Mammary epithelial cell (primary cell): Measurements from ENCODE around the gene ADCY4.

Experiments
- EZH2 ChIP-seq: IDR thresholded peaks from 2 replicates; pipeline ENCODE4 v1.6.1; 2012; ENCODE audit warnings: low read length, inconsistent platforms, borderline replicate concordance
- TF ChIP-seq, protein P1 (sequence below), 2 donors: IDR thresholded peaks in 1 of 2; conservative IDR thresholded peaks in 1 of 2; 2 replicates each; pipeline ENCODE4 v1.5.1; 2011 to 2012; ENCODE audit warnings: inconsistent platforms in 2 of 2, low read length in 2 of 2, mild to moderate bottlenecking in 2 of 2, control low read depth in 1 of 2, low read depth in 1 of 2; ENCODE audit not compliant: insufficient read depth in 1 of 2; ENCODE audit errors: extremely low read depth in 1 of 2

DNA sequence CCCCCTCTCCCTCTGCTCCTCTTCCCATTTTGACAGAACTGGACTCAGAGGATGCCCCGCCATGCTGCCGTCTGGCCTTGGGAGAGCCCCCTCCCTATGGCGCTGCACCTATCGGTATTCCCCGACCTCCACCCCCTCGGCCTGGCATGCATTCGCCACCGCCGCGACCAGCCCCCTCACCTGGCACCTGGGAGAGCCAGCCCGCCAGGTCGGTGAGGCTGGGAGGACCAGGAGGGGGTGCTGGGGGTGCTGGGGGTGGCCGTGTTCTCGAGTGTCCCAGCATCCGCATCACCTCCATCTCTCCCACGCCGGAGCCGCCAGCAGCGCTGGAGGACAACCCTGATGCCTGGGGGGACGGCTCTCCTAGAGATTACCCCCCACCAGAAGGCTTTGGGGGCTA lies 34.6 kb upstream of the ADCY4 start:
- TF ChIP-seq, protein P1, sequence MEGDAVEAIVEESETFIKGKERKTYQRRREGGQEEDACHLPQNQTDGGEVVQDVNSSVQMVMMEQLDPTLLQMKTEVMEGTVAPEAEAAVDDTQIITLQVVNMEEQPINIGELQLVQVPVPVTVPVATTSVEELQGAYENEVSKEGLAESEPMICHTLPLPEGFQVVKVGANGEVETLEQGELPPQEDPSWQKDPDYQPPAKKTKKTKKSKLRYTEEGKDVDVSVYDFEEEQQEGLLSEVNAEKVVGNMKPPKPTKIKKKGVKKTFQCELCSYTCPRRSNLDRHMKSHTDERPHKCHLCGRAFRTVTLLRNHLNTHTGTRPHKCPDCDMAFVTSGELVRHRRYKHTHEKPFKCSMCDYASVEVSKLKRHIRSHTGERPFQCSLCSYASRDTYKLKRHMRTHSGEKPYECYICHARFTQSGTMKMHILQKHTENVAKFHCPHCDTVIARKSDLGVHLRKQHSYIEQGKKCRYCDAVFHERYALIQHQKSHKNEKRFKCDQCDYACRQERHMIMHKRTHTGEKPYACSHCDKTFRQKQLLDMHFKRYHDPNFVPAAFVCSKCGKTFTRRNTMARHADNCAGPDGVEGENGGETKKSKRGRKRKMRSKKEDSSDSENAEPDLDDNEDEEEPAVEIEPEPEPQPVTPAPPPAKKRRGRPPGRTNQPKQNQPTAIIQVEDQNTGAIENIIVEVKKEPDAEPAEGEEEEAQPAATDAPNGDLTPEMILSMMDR (conservative IDR thresholded peaks at IDR 0.05 in 1 of 2, IDR thresholded peaks at IDR 0.05 in 1 of 2; ENCODE audit: extremely low read depth in 1 of 2, insufficient read depth in 1 of 2, low read depth in 1 of 2, low read length in 2 of 2): no peak
- TF ChIP-seq EZH2: no peak
